Astrocyte (in vitro differentiated cells and primary cell): ENCODE data around the gene NUP133.

Experiments used
- CTCF ChIP-seq: IDR thresholded peaks from 2 replicates; pipeline ENCODE4 v1.5.1; 2011; ENCODE audit warnings: low read depth, mild to moderate bottlenecking, inconsistent platforms, low read length, moderate library complexity; ENCODE audit not compliant: insufficient read depth
- EZH2 ChIP-seq: IDR thresholded peaks from 2 replicates; pipeline ENCODE4 v1.6.1; 2012; ENCODE audit warnings: mild to moderate bottlenecking, low read length, inconsistent platforms; ENCODE audit not compliant: insufficient read depth

DNA sequence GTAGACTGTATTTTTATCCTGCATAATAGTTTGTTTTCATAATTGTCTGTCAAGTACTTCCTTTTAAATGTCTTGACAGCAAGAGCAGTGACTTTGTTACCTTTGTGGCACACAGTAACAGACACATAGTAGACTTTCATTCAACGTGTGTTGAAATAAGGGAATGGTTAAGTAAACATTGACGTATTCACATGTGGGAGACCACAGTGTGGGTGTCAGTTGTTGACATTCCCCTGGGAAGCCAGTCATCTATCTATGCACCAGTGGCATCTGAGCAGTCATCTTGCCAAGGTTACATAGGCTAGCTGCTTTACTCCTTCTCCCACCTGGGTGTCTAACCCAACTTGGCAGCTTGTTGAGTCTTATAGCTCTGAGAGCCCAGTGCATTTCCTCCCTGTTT is 1.4 kb upstream of the NUP133 start:
- no peak for TF ChIP-seq EZH2
- TF ChIP-seq CTCF: no peak
